GM18517 (cell line): Measurements from ENCODE around the gene TPD52L1.
"Not testable (repeated sequence)": the region's sequence is repeated elsewhere in the genome, so short reads cannot be mapped to it uniquely, and the experiment has no call there.

ENCODE experiments used
- ATAC-seq: cut with Tn5 transposase; IDR thresholded peaks from one replicate; pipeline ENCODE4 v1.9.1; 2021; ENCODE audit warnings: mild to moderate bottlenecking, moderate library complexity; ENCODE audit not compliant: unreplicated experiment

The TPD52L1 gene, protein sequence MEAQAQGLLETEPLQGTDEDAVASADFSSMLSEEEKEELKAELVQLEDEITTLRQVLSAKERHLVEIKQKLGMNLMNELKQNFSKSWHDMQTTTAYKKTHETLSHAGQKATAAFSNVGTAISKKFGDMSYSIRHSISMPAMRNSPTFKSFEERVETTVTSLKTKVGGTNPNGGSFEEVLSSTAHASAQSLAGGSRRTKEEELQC

DNA sequence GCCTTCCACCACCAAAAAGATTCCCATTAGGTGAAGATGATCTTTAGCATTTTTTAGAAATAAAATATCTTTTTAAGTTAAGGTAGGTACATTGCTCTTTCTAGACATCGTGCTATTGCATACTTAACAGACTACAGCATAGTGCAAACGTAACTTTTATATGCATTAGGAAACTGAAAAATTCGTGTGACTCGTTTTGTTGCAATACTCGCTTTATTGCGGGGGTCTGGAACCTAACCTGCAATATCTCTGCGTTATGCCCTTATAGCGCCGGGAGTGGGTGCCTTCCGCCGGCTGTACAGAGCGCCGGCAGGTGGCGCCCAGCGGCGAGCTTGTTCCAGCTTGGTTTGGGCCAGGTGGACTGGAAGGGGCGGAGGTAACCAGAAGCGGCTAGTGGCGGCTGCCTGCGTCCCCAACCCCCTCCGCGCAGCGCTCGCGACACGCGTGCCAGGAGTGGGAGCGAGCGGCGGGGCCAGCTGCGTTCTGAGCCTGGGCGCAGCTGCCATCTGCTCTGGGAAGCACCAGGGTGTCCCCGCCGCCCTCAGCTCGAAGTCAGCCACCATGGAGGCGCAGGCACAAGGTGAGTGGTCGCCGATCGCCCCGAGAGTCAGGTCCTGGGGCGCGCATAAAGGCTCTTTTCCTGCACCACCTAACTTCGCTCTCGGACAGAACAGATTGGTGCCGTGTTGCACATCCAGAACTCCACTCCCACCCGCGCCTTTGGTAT lies at the start of gene TPD52L1:
TSS of gene TPD52L1 (plus strand) at position 383 of the 727 bp plus-strand sequence. CDS start at position 562, 179 bp downstream.
- ATAC-seq = peak; percentile 92

- ATAC-seq = no peak
These were observed 49.1 kb upstream of the TPD52L1 start for GRCh38 chr6:125104425-125104824.

- ATAC-seq = no peak
These were observed 46.5 kb upstream of the TPD52L1 start for GRCh38 chr6:125107048-125107447.

- ATAC-seq = no peak
These were observed 45.7 kb upstream of the TPD52L1 start for GRCh38 chr6:125107896-125108295.

GRCh38 chr6:125110056-125110455 lies 43.5 kb upstream of the TPD52L1 start:
- ATAC-seq = no peak

GRCh38 chr6:125111219-125111983 lies 42.2 kb upstream of the TPD52L1 start:
- no peak for ATAC-seq

- ATAC-seq = no peak
These were observed 40.6 kb upstream of the TPD52L1 start for GRCh38 chr6:125112934-125113333.

- ATAC-seq = no peak
These were observed 39.2 kb upstream of the TPD52L1 start for GRCh38 chr6:125114248-125114858.

GRCh38 chr6:125116170-125116569 lies 37.4 kb upstream of the TPD52L1 start:
- no peak for ATAC-seq

GRCh38 chr6:125116710-125117109 lies 36.9 kb upstream of the TPD52L1 start:
- ATAC-seq = no peak

- ATAC-seq = no peak
These were observed 35.8 kb upstream of the TPD52L1 start for GRCh38 chr6:125117818-125118217.

GRCh38 chr6:125120054-125120590 lies 33.5 kb upstream of the TPD52L1 start:
- no peak for ATAC-seq

DNA sequence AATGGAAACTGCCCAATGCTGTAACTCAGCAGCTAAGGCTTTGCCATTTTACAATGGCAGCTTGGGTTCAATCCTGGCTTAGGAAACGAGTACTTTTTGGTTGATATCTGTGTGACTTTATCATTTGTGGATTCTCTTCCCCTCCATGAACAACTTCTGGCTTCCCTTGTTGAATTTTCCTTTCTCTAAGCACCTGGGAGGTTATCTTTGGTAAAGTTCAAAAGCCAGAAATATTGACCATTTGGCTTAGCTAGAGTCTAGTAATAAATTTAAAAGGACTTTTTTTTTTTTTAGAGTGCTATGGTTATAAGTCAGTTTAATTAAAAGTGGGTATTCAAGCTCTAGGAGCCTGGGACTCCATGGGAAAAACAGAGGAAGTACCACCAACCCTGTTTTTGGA lies 31.7 kb upstream of the TPD52L1 start:
- ATAC-seq = no peak

DNA sequence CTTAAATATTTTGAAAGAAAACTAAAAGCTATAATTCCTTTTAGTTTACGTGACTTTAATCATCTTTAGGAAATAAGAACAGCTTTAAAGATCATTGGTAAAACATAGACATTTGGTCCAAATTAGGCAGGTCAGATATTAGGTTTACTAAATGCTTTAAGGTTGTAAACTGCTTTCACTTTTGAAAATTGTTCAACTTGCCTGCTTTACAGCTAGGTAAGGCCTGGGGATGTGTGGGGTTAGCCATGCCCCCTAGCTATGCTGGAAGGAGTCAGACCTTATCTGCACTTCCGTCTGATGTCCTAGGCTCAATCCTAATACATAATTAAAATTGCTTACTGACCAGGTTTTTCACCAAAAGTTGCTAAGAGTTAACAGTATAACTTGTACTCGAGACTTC lies 30.5 kb upstream of the TPD52L1 start:
- no peak for ATAC-seq

GRCh38 chr6:125123468-125124048 lies 30.0 kb upstream of the TPD52L1 start:
- no peak for ATAC-seq

DNA sequence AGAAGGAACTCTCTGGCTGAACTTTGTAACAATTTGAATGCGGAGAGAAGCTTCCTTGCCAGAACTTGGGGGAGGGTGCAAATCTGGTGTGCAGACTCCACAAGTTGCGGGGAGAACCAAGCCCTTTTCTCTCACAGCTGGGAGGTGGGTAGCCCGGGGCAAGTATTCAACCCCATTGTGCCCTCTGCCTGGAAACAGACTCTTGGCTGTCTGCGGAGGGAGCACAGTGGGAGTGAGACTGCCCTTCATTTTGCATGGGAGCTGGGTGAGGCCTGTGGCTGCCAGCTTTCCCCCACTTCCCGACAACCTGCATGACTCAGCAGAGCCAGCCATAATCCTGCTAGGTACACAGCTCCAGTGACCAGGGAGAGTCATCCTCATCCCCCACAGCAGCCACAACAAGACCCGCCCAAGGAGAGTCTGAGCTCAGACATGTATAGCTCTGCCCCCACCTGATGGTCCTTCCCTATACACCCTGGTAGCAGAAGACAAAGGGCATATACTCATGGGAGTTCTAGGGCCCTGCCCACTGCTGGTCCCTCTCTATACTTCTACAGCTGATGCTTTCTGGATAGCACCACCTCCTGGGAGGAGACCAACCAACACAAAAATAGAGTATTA lies 29.4 kb upstream of the TPD52L1 start:
- ATAC-seq = no peak

DNA sequence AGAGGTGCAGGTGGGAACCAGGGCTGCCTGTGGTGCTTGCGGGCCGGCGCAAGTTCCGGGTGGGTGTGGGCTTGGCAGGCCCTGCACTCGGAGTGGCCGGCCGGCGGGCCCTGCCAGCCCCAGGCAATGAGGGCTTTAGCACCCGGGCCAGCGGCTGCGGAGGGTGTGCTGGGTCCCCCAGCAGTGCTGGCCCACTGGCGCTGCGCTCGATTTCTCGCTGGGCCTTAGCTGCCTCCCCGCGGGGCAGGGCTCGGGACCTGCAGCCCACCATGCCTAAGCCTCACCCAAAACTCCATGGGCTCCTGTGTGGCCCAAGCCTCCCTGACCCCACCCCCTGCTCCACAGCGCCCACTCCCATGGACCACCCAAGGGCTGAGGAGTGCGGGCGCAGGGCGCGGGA lies 27.7 kb upstream of the TPD52L1 start:
- ATAC-seq = not testable (repeated sequence)

- no peak for ATAC-seq
These were observed 24.2 kb upstream of the TPD52L1 start for GRCh38 chr6:125129354-125129753.

- no peak for ATAC-seq
These were observed 21.5 kb upstream of the TPD52L1 start for GRCh38 chr6:125132058-125132457.

DNA sequence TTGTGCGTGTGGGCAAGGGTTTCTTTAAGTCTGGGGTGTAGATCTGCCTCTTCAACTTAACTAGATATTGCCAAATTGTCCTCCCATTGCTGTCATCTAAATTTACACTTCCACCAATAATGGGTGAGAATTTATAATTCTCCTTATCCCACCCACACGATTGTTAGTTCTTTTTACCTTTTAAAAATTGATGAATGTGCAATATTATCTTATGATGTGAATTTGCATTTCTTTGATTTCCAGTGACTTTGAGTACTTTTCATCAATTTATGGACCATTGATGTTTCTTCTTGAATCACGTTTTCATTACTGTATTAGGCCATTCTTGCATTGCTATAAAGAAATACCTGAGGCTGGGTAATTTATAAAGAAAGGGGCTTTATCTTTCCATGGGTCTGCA lies 17.2 kb upstream of the TPD52L1 start:
- no peak for ATAC-seq
